ENCODE data around the gene FAM168B. TPM values are rescaled to one million over a fixed set of nuclear protein-coding genes. Genes with fewer than 3 reads are reported as not detected.

The FAM168B gene
- total and polyA plus RNA-seq, 2 of the 13 experiments (the other 11 are each of a cell fraction or from before 2014, with no cell fraction given) = 64.5 to 113 TPM

DNA sequence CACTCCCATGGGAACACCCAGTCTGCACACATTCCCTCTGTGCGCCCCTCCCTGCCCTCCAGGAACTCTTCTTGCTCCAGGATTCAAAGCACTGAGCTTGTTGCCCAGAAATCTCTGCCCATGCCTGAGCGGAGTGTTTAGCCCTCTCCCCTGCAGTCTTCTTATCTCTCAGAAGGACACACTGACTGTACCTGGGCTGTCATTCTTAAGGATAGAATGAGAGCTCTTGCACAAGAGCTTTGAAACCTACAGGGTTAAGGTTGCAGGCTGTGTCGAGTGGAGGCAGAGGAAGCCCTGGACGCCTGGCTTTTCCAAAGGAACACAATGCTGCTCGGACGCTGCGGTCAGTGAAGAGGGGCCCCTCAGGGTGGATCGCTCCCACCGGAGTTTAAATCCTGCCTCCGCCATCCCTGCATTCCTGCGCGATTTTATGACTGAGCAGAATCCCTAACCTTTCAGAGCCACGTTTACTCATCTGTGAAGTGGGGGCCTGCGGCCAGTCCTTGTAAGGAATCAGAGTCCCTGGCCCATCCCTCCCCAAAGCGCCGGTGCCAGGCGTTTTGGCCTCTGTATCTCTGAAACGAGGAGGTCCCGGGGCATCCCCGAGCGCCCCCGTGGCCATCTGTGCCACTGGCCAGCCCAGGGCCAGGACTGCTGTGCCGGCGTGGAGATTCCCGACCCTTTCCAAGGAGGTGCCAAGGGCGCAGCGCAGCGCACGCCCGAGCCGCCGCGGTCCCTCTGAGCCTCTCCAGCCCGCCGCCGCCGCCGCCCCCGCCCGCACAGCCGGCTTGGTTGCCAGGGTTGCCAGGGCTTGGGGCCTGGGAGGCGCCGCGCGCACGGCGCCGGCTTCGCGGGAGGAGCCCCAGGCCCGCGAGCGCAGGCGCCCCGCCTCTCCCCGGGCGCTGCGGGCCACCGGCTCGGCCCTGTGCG lies 58.9 kb downstream of the FAM168B start (continued):
- TF ChIP-seq, protein P1, sequence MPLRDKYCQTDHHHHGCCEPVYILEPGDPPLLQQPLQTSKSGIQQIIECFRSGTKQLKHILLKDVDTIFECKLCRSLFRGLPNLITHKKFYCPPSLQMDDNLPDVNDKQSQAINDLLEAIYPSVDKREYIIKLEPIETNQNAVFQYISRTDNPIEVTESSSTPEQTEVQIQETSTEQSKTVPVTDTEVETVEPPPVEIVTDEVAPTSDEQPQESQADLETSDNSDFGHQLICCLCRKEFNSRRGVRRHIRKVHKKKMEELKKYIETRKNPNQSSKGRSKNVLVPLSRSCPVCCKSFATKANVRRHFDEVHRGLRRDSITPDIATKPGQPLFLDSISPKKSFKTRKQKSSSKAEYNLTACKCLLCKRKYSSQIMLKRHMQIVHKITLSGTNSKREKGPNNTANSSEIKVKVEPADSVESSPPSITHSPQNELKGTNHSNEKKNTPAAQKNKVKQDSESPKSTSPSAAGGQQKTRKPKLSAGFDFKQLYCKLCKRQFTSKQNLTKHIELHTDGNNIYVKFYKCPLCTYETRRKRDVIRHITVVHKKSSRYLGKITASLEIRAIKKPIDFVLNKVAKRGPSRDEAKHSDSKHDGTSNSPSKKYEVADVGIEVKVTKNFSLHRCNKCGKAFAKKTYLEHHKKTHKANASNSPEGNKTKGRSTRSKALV (CRISPR knock-in tag; IDR thresholded peaks at IDR 0.05) = peak; percentile 76; the same call in 1 of the 2 replicates
- TF ChIP-seq EZH2 (conservative IDR thresholded peaks at IDR 0.05; ENCODE audit: low read depth, low read length) = peak; percentile 74; the same call in 1 of the 2 replicates
- TF ChIP-seq ZNF660 (CRISPR knock-in tag; IDR thresholded peaks at IDR 0.05; ENCODE audit: borderline replicate concordance, low read depth) = no peak

DNA sequence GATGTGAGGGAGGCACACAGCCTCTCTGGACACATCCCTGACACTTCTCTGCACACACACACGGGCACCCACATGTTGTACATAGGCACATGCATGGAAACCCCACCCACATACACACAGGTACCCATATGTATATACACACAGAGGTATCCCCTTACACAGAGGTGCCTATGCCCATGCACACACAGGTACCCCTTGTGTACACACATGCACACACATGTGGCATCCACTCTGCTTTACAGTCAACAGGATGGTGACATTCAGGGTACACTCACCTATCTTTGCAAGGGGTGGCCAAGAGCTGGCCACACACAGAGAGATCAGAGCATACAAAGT lies 59.5 kb downstream of the FAM168B start:
- Histone ChIP-seq H3K79me2 (ENCODE audit: insufficient read depth, low read length) (no peaks in the 10 kb centered on the region), H3K4me1 (ENCODE audit: insufficient read depth, low read length) (0 out of 2 replicates have a peak, but pooled peaks cover 5% of the 10 kb centered on the region), H2AFZ (ENCODE audit: low read length) (no peak overlapping the region), H3K9me3 (ENCODE audit: low read length) (no peaks in the 10 kb centered on the region), H4K20me1 (ENCODE audit: insufficient read depth, low read length) (no peaks in the 10 kb centered on the region), H3K27me3 (ENCODE audit: control insufficient read depth in 1 of 2, insufficient read depth in 2 of 2, low read length in 2 of 2) (peaks cover 19 to 70% of the 10 kb centered on the region in 2 experiments), H3K4me2 (ENCODE audit: low read depth, low read length) (no peak overlapping the region), H3K27ac (ENCODE audit: extremely low read length, insufficient read depth, low read length) (no peak overlapping the region), H3K36me3 (replicated peaks in 1 of 2; ENCODE audit: control insufficient read depth in 1 of 2, insufficient read depth in 2 of 2, low read length in 2 of 2) (no peaks in the 10 kb centered on the region), H3K4me3 (replicated peaks in 1 of 3; ENCODE audit: insufficient read depth in 1 of 3, low read depth in 2 of 3, low read length in 3 of 3) (no peak overlapping the region), H3K9ac (ENCODE audit: insufficient read depth, low read depth, low read length) (no peak overlapping the region)
- in situ Hi-C loops (cut with HindIII; ENCODE audit: extremely low pct_ligation_motif_present, low pct_unique_long_range_greater_than_20kb) = no loop called here
- no peak for ATAC-seq
- CTCF ChIA-PET (ENCODE audit: low intra/inter-chr PET ratio, low total read pairs) = no interaction called here
- intact Hi-C loops (cut with micrococcal nuclease; ENCODE audit: unreplicated experiment) = no loop called here
- TF ChIP-seq RBM39 (IDR thresholded peaks at IDR 0.05; ENCODE audit: low read depth, low read length, poor library complexity, severe bottlenecking) = no peak
- no peak for DNase-seq (ENCODE audit: low spot score)
- BruUV-seq (replicated peaks) = no TSS peak
- POLR2A ChIA-PET = no interaction called here
- no peak for FAIRE-seq
- 0% methylated on average over 1 of the region's 1 CpG for WGBS (ENCODE audit: low lambda C conversion rate)

All from HepG2 (cell line).